Aorta (tissue), 5 donors: ENCODE results near the gene ITIH3. TPM values are rescaled to one million over a fixed set of nuclear protein-coding genes. Genes with fewer than 3 reads are reported as not detected.

ENCODE experiments used
- ATAC-seq: fragments of 200-7000 bp; cut with Tn5 transposase; one replicate; pipeline ENCODE4 v1.9.1; 2022; ENCODE audit warnings: moderate library complexity; ENCODE audit not compliant: low FRiP score
- DNase-seq, 2 donors: peaks; one replicate each; pipeline ENCODE4 v3.0.0-alpha.2; 2020
- H3K27ac ChIP-seq, 2 donors: one replicate each; pipeline ENCODE4 v1.5.1; 2013; ENCODE audit warnings: low read length in 2 of 2, mild to moderate bottlenecking in 2 of 2, moderate library complexity in 2 of 2, control low read depth in 1 of 2, inconsistent platforms in 1 of 2, low read depth in 1 of 2
- H3K27me3 ChIP-seq, 2 donors: one replicate each; pipeline ENCODE4 v1.6.1; 2013; ENCODE audit warnings: control low read depth in 1 of 2, low read length in 1 of 2, mild to moderate bottlenecking in 1 of 2, moderate library complexity in 1 of 2; ENCODE audit not compliant: insufficient read depth in 2 of 2, control insufficient read depth in 1 of 2
- H3K36me3 ChIP-seq, 2 donors: one replicate each; pipeline ENCODE4 v1.6.1; 2013; ENCODE audit warnings: control low read depth in 1 of 2, low read length in 1 of 2, mild to moderate bottlenecking in 1 of 2; ENCODE audit not compliant: insufficient read depth in 2 of 2, control insufficient read depth in 1 of 2
- H3K4me1 ChIP-seq, 2 donors: one replicate each; pipeline ENCODE4 v1.6.1; 2013; ENCODE audit warnings: low read length in 2 of 2, control low read depth in 1 of 2, mild to moderate bottlenecking in 1 of 2, moderate library complexity in 1 of 2; ENCODE audit not compliant: insufficient read depth in 2 of 2, control insufficient read depth in 1 of 2
- H3K4me3 ChIP-seq, 2 donors: one replicate each; pipeline ENCODE4 v1.5.1; 2013; ENCODE audit warnings: low read length in 2 of 2, control low read depth in 1 of 2, mild to moderate bottlenecking in 1 of 2
- H3K9me3 ChIP-seq: one replicate; pipeline ENCODE4 v1.6.1; 2013; ENCODE audit warnings: mild to moderate bottlenecking, low read length; ENCODE audit not compliant: control insufficient read depth
- WGBS, 2 donors: extraction: QIAGEN DNeasy Blood & Tissue Kit; methylation state at CpG; one replicate each; pipeline ENCODE4 v1.1.7; 2013; 5-methylcytosine and 5-hydroxymethylcytosine counted together
- intact Hi-C, 2 donors: fragments of 100-400 bp; cut with DNase I; formaldehyde crosslinking; loops; one replicate each; pipeline versions ENCODE4 v1.14.2 to v1.15.0; 2022
- polyA plus RNA-seq, 2 donors: library from polyadenylated mRNA; stranded (reverse); fragments of 200-250 nt; gene quantifications; one replicate each; pipeline ENCODE4 v1.2.3, GENCODE V29; 2013
- total RNA-seq, 2 donors: library from RNA; stranded (reverse); fragmentation: NEBNext Ultra II Directional; extraction: Animal tissue kit (Norgen Biotek cat#: 25700); gene quantifications; one replicate each; pipeline ENCODE4 v1.2.1, GENCODE V29; 2021
- donor health status: healthy with polysubstance abuse.
- donor health status: Bipolar disorder and iron deficiency.
- donor health status: DM: no; HTN: no; CAD: no.
- donor health status: DM: no; HTN: no; CAD: no.
- donor health status: DM: yes; HTN: yes; CAD: no.

The ITIH3 gene
- total and polyA plus RNA-seq, 4 donors: 2.4 to 75.1 (median 6.2) TPM

GRCh38 chr3:52791366-52791765, 3.2 kb upstream of the ITIH3 start:
- no peak overlapping the region for H3K4me3 ChIP-seq
- no peaks in the 10 kb centered on the region for H3K27me3 ChIP-seq
- H3K4me1 ChIP-seq: no peaks in the 10 kb centered on the region
- no peaks in the 10 kb centered on the region for H3K9me3 ChIP-seq
- DNase-seq: peak in 1 of 2 donors; percentile 33
- H3K27ac ChIP-seq: no peak overlapping the region
- no peaks in the 10 kb centered on the region for H3K36me3 ChIP-seq
- no peak for ATAC-seq
- intact Hi-C loops: no loop called here
- 89 to 93% methylated on average over 12 of the region's 12 CpGs for WGBS, 2 donors

GRCh38 chr3:52791928-52792327, 2.7 kb upstream of the ITIH3 start:
- Histone ChIP-seq H3K27me3 (no peaks in the 10 kb centered on the region), H3K36me3 (no peaks in the 10 kb centered on the region), H3K27ac (no peak overlapping the region), H3K9me3 (no peaks in the 10 kb centered on the region), H3K4me3 (no peak overlapping the region), H3K4me1 (no peaks in the 10 kb centered on the region)
- ATAC-seq (no peak), DNase-seq (no peak)
- 86 to 88% methylated on average over 4 of the region's 4 CpGs for WGBS, 2 donors
- intact Hi-C loops: no loop called here

- Histone ChIP-seq H3K27ac (no peak overlapping the region), H3K9me3 (no peaks in the 10 kb centered on the region), H3K27me3 (no peaks in the 10 kb centered on the region), H3K4me3 (no peak overlapping the region), H3K36me3 (no peaks in the 10 kb centered on the region), H3K4me1 (no peaks in the 10 kb centered on the region)
- ATAC-seq: no peak
- 91 to 94% methylated on average over 7 of the region's 7 CpGs for WGBS, 2 donors
- intact Hi-C loops: no loop called here
- no peak for DNase-seq
Measured at GRCh38 chr3:52792413-52792812, 2.2 kb upstream of the ITIH3 start.

- Histone ChIP-seq H3K4me3 (no peak overlapping the region), H3K27me3 (no peaks in the 10 kb centered on the region), H3K27ac (no peak overlapping the region), H3K36me3 (no peaks in the 10 kb centered on the region), H3K9me3 (no peaks in the 10 kb centered on the region), H3K4me1 (no peaks in the 10 kb centered on the region)
- WGBS, 2 donors: 80 to 81% methylated on average over 18 of the region's 18 CpGs
- ATAC-seq (no peak), DNase-seq (no peak)
- intact Hi-C loops: no loop called here
Measured at GRCh38 chr3:52792961-52793695, 1.5 kb upstream of the ITIH3 start.

GRCh38 chr3:52793702-52794611, 639 bp upstream of the ITIH3 start:
- no peaks in the 10 kb centered on the region for H3K36me3 ChIP-seq
- no peak overlapping the region for H3K27ac ChIP-seq
- H3K4me3 ChIP-seq: no peak overlapping the region
- 79 to 85% methylated on average over 8 to 9 of the region's 9 CpGs for WGBS, 2 donors
- H3K9me3 ChIP-seq: no peaks in the 10 kb centered on the region
- H3K27me3 ChIP-seq: no peaks in the 10 kb centered on the region
- intact Hi-C loops: no loop called here
- ATAC-seq (no peak), DNase-seq (no peak)
- H3K4me1 ChIP-seq: no peaks in the 10 kb centered on the region

- no peak for ATAC-seq
- no peak overlapping the region for H3K27ac ChIP-seq
- H3K4me3 ChIP-seq: no peak overlapping the region
Measured at GRCh38 chr3:52795298-52795900, 803 bp downstream of the ITIH3 start.

GRCh38 chr3:52796411-52796810, 1.8 kb downstream of the ITIH3 start:
- ATAC-seq (no peak), DNase-seq (no peak)
- WGBS, 2 donors: 95 to 98% methylated on average over 9 of the region's 9 CpGs
- Histone ChIP-seq H3K36me3 (no peaks in the 10 kb centered on the region), H3K27ac (no peak overlapping the region), H3K4me3 (no peak overlapping the region), H3K27me3 (no peaks in the 10 kb centered on the region), H3K9me3 (no peaks in the 10 kb centered on the region), H3K4me1 (no peaks in the 10 kb centered on the region)
- intact Hi-C loops: no loop called here

More at GRCh38 chr3:52795298-52795900, 803 bp downstream of the ITIH3 start:
- no peaks in the 10 kb centered on the region for H3K27me3 ChIP-seq
- 55% methylated on average over 9 of the region's 9 CpGs for WGBS, 2 donors
- DNase-seq: no peak
- H3K36me3 ChIP-seq: no peaks in the 10 kb centered on the region
- H3K9me3 ChIP-seq: no peaks in the 10 kb centered on the region
- intact Hi-C loops: no loop called here
- no peaks in the 10 kb centered on the region for H3K4me1 ChIP-seq

GRCh38 chr3:52798376-52798977, 3.9 kb downstream of the ITIH3 start:
- DNase-seq (no peak), ATAC-seq (no peak)
- Histone ChIP-seq H3K36me3 (no peaks in the 10 kb centered on the region), H3K27me3 (no peaks in the 10 kb centered on the region), H3K27ac (no peak overlapping the region), H3K4me3 (no peak overlapping the region), H3K4me1 (no peaks in the 10 kb centered on the region), H3K9me3 (no peaks in the 10 kb centered on the region)
- intact Hi-C loops: no loop called here
- WGBS, 2 donors: 40 to 59% methylated on average over 10 of the region's 10 CpGs
